COLO668 (cell line): Measurements from ENCODE around the gene ERCC5.

Source experiments
- DNase-seq: peaks from one replicate; lab custom pipeline; 2025; ENCODE audit not compliant: unreplicated experiment; lab: John Stamatoyannopoulos, UW

Gene ERCC5

GRCh38 chr13:102914339-102914930 is 68.6 kb downstream of the ERCC5 start:
- DNase-seq: no peak

GRCh38 chr13:102915393-102915930 is 69.6 kb downstream of the ERCC5 start:
- DNase-seq: no peak

GRCh38 chr13:102917019-102917418 is 71.2 kb downstream of the ERCC5 start:
- DNase-seq: no peak

GRCh38 chr13:102922184-102922583 is 76.4 kb downstream of the ERCC5 start:
- DNase-seq: no peak
